NOMO-1 treated with dmso at 0.1 percent for 144 hours (cell line): ENCODE data around the gene DUS3L.

Experiments
- DNase-seq: peaks from one replicate; lab custom pipeline; 2025; ENCODE audit not compliant: unreplicated experiment; lab: John Stamatoyannopoulos, UW

DUS3L gene, protein sequence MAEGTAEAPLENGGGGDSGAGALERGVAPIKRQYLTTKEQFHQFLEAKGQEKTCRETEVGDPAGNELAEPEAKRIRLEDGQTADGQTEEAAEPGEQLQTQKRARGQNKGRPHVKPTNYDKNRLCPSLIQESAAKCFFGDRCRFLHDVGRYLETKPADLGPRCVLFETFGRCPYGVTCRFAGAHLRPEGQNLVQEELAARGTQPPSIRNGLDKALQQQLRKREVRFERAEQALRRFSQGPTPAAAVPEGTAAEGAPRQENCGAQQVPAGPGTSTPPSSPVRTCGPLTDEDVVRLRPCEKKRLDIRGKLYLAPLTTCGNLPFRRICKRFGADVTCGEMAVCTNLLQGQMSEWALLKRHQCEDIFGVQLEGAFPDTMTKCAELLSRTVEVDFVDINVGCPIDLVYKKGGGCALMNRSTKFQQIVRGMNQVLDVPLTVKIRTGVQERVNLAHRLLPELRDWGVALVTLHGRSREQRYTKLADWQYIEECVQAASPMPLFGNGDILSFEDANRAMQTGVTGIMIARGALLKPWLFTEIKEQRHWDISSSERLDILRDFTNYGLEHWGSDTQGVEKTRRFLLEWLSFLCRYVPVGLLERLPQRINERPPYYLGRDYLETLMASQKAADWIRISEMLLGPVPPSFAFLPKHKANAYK

DNA sequence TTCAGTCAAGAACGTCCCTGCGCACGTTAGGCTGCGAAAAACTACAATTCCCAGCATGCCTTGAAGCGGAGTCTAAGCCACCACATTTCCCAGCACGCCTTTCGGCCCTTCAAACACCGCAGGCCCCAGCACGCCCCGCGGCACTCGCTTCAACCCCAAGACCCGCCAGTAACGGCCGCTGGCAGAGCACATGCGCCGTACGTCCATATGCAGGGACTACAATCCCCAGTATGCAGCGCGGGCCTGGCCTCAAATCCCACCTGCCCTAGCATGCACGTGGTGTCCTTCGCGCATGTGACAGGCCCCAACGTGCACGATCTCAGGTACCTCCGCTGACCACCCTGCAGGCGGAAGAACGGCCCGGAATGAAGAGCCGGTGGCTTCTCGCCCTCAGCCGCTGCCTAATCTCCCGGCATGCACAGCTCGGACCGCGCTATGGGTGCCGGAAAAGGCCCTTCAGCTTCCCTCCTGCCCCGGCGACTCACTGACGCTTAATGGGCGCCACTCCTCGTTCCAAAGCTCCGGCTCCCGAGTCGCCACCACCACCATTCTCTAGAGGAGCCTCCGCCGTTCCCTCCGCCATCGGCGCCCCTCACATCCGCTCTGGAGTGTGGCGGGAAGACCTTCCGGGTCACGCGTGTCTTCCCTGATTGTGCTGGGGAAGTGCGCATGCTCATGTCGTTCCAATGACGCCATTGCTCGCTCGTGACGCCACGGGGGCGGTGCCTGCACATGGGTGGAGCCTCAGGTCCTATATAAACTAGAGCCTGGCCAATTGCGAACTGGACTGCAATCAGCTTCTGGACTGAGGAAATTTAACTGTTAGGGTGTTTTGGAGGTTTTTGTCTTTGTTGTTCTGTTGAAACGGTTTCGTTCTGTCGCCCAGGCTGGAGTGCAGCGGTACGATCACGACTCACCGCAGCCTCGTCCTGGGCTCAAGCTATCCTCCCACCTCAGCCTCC is at the start of gene DUS3L:
DUS3L (minus strand) TSS at position 605 of the 962 bp plus-strand sequence; CDS start at position 583, 22 bp downstream.
- DNase-seq = peak; percentile 96

DNA sequence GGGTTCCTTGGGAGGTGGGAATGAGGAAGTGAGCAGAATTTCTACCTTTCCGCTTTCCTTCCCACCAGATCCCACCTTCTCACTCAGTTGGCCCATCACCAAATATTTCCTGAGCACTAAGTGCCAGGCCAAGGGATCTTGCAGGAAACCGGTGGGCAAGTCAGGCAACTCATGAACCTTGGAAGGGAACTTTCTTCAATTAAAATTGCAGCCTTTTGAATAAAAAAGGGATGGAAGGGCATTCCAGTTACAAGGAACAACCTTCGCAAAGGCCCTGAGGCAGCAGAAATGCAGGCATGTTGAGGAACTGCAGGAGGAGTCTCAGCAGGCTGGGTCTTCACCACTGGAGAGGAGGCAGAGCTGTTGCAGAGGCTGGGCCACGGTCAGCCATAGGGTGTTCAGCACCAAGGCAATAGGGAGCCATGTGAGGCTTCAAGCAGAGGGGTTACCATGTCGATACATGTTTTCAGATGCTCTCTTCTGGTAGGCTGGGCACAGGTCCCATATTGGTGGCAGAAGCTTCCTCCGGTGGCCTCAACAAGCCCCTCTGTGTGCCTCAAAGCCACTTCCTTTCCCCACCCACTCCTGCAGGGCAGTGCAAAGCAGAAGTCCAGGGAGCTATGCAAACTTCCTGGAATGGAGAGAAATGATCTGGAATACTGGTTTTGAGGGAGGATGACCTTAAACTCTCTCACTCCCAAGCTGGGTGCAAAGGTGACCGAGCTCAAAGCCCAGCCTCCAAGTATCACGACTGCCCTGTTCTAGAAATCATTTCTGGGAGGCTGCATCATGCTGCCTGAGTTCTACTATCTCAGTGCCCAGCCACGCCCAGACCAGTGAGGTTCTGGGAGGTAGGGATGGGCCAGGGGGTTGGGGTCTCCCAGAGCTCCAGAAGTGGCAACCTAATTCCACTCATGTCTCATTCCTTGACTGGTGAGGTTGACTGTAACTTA is 48.4 kb upstream of the DUS3L start, which contains the start of gene FUT6:
FUT6 (minus strand) TSS at position 638 of the 953 bp plus-strand sequence. CDS start 7,135 bp downstream, outside the sequence.
- DNase-seq = no peak

DNA sequence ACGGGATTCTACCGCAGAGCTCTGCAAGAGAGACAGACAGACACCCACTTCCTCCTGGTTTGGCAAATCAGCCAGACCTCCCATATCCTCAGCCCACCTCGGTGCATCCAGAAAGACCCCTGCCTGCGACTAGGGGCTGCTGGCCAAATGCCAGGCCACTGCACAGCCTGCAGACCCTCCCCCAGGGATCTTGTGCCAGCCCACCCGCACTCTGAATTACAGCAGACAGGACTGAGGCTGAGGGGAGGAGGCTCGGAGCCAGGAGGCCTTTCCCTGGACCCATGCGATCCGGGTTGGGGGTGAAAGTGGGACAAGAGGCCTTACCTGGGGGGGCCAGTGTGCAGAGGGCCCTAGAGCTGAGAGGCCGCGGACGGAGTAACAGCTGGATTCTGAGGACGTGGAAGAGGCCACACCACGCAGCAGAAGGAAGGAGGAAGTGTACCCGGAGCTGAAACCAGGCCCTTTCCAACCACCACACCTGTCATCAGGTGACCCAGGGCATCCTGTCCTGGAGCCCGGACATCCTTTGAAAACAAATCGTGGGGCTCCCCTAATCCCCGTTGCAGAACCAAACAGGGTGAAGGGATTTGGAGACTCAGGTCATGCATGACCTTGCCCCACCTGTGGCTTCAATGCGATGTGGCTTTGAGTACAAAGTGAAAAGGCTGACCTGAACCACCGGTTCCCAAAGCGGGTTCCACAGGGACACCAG is 47.5 kb upstream of the DUS3L start:
- DNase-seq = no peak

DNA sequence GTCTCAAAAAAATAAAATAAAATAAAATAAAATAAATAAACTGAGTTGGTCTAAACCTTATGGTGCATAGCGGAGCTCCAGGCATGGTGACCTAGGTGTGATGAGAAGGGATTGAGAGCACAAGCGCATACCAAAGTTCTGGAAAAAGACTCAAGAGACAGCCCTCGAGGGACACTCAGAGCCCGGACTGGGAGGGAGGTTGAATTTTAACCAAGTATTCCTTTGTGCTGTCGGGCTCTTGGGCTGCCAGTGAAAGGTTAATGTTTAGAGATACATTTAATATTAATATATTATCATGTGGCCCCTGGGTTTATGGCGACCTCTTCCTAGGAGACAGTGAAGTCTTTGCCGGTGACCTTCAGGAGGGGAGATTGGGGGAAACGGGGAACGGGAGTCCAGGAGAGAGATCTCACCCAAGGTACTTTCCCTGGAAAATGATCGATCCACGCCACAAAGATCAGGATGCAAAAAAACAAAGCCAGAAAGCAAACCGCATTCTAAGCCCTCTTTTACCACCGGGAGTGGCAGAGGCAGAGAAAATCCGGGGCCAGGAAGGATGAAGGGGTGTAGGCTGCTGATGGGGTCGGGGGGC is 46.9 kb upstream of the DUS3L start:
- DNase-seq = no peak

DNA sequence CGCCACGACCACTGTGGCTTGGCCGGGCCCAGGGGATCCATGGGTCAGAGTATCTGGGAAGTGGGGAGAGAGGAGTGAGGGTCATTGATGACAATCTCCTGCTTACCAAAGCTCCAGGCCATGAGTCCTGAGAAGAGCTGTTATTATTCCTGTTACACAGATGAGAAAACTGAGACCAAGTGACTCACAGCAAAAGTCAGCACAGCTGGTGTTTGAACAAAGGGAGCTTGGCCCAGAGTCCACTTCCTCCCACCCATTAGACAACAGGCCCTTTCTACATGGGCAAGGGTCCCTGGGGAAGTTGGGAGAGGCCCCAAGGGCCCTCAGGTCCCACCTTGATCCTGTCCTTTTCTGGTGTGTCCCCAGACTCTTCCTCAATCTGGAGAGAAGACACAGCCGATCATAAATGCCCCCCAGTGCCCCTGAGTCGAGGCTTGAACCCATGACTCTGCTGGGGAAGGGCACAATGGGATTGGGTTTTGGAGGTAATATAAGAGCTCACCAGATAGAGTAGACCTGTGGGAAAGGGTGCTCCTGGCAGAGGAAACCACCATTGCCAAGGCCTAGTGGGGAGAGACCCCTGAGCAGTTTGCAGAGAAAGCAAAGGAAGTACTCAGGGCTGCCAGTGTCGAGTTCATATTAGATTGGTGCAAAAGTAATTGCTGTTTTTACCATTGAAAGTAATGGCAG is 41.7 kb upstream of the DUS3L start:
- no peak for DNase-seq

DNA sequence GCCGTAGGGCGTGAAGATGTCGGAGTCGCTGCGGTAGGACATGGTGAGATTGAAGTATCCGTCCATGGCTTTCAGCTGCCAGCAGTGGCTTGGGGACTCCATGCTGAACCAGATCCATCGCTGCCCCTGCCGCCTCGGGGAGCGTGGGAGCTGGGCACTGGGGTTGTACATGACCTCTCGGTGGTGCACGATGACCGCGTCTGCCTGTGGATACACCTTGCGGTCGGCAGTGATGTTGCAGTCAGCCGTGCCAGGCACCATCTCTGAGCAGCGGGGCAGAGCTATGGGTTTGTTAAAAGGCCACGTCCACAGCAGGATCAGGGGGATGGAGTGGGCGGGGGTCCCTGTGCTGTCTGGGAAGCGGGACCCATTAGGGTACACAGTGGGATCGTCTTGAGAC is 41.1 kb upstream of the DUS3L start:
- no peak for DNase-seq

DNA sequence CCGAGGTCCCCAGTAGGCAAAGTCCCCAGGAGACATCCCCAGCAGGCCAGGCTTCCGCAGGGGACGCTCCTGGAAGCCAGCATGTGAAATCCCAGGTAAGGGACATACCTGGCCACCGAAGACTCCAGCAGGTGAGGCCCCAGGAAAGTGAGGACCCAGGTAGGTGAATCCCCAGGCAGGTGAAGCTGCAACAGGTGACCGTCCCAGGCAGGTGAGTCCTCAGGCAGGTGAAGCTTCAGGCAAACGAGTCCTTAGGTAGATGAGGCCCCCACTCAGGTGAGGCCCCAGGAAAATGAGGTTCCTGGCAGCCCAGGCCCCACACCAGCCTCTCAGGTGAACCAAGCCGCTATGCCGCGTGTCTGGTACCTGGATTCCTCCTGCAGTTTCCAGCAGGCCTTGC is 40.2 kb upstream of the DUS3L start:
- DNase-seq = no peak

DNA sequence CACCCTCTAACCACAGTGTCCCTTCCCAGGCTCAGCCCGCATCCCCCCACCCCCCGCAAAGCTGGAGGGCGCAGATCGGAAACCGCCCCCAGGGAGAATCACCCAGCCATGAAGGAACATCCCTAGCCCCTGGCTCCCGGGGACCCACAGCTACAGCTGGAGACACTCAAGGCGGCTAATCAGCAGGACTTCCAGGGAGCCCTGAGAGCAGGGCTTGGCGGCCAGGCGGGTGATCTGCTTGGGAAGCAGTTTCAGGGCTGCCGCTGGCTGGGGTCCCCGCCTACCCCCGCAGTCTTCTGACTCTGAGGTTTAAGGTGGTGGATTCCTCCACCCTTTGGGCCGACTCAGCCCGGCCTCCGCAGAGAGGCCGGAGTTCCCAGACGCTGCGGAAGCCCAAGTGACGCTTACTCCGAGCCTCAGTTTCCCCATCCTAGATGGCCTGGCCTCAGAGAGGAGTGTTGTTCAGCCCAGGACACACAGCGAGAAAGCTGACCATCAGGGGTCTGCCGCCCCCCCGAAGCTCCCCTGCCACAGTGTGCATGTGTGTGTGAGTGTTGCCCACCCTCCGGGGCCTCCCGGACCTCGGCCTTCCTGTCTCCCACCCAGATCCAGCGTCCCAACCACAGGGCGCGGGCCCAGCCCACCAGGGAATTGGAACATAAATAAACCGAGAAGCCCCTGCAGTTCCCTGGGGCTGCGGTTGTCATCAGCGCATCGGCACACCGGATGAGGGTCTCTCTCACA is 38.8 kb upstream of the DUS3L start:
- DNase-seq = no peak

DNA sequence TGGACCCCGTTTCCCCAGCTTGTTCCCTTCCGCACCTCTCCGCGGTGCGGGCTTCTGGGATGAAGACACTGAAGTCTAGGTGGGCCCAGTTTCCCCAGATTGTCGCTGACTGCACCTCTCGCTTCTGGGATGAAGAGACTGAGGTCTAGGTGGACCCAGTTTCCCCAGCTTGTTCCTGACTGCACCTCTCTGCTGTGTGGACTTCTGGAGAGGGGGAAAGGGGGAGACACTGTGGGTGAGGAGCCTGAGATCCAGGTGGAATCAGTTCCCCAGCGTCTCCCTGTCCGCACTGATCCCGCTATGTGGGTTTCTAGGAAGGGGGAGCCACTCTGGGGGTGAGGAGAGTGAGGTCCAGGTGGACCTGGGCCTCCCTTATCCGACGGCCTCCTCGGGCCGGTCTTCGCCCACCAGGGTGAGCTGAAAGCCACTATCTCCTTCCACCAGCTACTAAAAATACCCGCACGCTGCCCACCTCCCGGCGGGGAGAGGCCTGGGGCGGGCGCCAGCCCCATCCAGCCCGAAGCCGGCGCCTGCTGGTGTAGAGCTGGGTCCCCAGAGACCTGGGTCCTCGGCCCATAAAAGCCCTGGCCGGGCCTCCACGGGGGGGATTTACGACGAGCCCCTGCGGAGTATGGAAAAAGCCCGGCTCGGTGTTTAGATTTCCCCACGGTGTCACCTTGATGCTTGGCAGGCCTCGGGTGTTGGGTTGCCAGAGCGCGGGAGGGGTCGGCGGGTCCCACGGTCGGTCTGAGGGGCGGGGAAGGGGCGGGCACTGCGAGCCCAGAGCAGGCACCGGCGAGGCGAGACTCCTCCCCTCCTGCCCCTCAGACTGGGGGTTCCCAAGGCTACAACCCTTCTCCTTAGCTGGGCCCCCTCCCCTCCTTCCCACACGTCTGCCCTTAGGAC is 38.0 kb upstream of the DUS3L start:
- DNase-seq = no peak

DNA sequence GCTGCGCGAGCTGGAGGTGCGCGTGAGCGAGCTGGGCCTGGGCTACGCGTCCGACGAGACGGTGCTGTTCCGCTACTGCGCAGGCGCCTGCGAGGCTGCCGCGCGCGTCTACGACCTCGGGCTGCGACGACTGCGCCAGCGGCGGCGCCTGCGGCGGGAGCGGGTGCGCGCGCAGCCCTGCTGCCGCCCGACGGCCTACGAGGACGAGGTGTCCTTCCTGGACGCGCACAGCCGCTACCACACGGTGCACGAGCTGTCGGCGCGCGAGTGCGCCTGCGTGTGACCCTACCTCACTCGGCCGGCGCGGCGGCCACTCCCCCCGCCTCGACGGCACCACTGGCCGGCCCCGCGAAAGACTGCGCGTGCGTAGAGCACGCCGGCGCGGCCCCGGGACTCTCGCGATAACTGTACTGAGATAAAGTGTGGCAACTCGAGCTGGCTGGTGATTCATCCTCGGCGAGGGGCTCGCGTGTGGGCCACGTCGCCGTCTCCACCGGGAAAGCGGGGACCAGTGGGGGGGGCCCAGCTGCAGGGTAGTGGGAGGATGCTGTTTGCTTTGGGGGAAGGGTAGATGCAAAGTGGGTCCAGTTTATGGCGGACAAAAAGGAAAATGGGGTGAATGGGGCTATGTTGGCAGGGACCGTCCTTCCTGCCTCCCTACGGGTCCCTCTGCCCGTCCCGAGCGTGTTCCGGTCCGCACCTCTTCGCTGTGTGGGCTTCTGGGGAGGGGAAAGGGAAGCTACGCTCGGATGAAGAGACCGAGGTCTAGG is 37.1 kb upstream of the DUS3L start:
- DNase-seq = peak; percentile 92

DNA sequence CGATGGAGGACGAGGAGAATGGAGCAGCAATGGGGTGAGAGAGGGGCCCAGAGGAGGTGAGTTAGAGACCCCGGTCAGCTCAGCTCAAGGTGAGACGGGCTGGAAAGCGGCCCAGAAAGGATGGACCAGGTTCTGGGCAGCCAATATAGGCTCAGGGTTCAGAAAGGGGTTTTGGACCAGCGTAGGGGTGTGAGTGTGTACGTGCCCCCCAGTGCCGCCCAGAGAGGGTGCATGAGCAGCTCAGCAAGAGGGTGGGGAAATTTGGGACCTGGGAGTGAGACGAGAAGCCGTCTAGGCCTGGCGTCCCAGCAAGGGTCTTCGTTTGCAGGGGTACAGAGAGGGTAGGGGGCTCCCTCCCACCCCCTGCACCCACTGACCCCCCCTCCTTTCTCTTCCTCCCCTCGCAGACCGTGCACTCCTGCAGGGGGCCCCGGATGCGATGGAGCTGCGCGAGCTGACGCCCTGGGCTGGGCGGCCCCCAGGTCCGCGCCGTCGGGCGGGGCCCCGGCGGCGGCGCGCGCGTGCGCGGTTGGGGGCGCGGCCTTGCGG is 36.5 kb upstream of the DUS3L start:
- no peak for DNase-seq

DNA sequence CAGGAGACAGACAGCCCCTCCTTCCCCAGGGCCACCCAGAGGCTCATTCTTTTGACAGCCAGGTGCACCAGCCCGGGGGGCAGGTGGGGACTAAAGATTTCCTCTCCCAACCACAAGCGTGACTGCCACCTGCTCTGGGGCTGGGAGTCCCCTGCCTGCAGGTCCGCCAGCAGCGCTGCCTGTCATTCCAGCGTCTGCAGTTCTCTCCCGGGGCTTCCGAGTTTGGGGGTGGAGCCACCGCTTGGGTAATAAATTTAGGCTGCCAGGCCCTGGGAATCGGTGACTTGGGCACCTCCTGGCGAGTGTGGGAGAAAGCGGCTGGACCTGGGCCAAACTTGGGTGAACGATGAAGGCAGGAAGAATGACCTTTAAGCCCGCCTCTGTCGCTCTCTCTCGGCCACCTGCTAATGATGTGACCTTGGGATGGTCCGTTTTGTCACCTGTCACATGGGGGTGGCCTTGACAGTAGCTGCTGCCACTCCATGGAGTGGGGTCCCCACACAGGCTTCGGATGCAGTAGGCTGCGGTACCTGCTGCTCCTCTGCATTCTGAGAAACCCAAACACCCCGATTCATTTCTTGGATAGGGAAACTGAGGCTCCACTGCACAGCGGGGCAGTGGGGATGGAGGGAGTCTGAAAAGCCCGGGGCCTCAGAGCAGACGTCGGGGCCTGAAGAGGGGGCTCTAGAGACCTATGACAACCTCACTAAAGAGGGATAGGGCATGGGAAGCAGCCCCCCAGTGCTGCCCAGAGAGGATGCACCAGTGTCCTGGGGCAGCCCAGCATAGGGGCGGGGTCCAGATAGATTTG is 35.8 kb upstream of the DUS3L start:
- DNase-seq = peak; percentile 20

DNA sequence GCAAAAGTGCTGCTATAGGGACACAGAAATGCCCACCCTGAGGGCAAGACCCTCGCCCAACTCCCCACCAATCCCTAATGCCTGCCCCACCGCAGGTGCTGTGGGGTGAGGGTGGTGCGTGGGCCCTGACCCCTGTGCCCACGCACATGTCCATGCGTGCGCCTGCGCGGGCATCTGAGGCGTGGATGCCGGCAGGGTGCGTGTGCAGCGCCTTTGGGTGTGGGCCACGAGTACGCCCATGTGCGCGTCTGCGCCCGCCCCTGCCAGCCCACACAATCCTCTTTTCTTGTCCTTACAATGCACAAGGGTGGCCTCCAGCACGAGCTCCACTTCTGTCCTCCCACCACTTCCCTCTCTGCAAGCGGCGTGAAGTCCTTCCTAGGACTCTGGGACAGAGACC is 34.2 kb upstream of the DUS3L start:
- no peak for DNase-seq

DNA sequence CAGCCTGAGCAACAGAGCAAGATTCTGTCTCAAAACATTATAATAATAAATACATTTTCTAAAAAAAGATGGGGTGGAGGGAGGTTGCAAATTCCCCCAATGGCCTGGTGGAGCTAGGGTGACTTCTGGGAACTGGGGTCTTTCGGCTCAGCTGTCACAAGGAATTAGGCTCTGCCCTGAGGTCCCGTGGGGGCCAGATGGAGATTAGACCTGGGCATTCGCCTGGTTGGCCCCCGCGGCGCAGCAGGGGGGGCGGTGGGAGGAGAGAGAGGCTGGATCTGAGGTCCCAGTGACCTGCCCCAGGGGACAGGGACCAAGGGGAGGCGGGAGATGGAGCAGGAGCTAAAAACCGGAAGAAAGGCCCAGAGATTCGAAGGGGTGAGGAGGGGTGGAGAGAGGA is 33.8 kb upstream of the DUS3L start:
- DNase-seq = no peak
